HG02759 (cell line): Measurements from ENCODE around the gene DYNLRB2.

Source experiments
- ATAC-seq: cut with Tn5 transposase; IDR thresholded peaks from one replicate; pipeline ENCODE4 v1.9.1; 2021; ENCODE audit warnings: mild to moderate bottlenecking, moderate library complexity; ENCODE audit not compliant: unreplicated experiment

DYNLRB2 gene

GRCh38 chr16:80596507-80597207 is 55.9 kb downstream of the DYNLRB2 start:
- ATAC-seq: no peak

GRCh38 chr16:80599466-80599865 is 58.7 kb downstream of the DYNLRB2 start:
- ATAC-seq: no peak
